Ovary (tissue), 3 donors: Measurements from ENCODE around the gene KIF9.

Experiments used
- EP300 ChIP-seq: sonication (generic); formaldehyde crosslinking; IDR thresholded peaks from one replicate; pipeline ENCODE4 v1.6.1; 2017; ENCODE audit warnings: antibody characterized with exemption
- POLR2A ChIP-seq: fragments of 450-650 bp; IDR thresholded peaks from one replicate; pipeline ENCODE4 v1.6.1; 2017; ENCODE audit warnings: antibody characterized with exemption, mild to moderate bottlenecking, moderate library complexity
- TF ChIP-seq, protein P1 (sequence below), 3 donors: fragments of 450-650 bp in 2 of 3; fragments of 200-600 bp in 1 of 3; IDR thresholded peaks; one replicate each; pipeline versions ENCODE4 v1.5.1 to v1.8.0; 2016 to 2022; ENCODE audit warnings: antibody characterized with exemption in 3 of 3, mild to moderate bottlenecking in 1 of 3
- donor health status: DM: no; HTN: no; CAD: no.

DNA sequence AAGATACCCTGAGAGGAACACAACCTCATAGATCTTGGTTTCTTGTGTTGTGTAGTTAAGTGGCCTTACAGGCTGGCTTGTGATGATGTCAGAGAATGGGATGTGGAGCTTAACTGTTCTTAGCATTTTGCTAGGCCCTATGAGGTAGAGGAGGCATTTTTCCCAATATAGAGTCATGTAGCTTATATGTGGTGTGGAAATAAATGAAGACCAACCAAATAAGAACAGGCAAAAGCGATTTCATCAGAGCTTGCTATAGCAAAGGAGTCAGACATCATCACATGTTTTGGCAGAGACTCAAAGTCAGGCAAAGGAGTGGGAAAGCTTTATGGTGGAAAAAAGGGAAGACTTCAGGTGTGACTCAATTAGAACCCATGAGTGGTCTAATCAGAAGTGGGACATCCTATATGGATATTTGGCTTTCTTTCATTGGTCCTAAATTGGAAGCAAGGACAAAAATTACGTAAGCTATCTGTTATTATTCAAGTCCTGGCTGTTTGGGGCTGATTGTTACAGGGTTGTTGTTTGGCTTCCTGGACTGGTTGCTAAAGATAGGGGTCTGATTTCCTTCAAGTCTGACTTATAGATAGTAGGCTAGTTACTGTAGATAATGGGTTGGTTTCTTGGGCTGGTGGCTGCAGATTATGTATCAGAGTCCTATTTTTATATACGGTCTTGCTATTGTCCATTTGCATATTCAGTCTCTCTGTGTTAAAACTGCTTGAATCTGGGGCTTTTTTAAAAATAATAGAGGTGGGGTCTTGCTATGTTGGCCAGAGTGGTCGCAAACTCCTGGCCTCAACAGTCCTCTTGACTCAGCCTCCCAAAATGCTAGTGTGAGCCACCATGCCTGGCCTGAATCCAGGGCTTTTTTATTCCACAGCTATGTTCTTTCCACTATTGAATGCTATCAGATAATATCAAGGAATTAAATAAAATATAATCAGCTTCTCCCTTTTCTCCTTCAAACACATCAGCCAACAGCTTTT is 88.4 kb downstream of the KIF9 start:
- TF ChIP-seq, protein P1, sequence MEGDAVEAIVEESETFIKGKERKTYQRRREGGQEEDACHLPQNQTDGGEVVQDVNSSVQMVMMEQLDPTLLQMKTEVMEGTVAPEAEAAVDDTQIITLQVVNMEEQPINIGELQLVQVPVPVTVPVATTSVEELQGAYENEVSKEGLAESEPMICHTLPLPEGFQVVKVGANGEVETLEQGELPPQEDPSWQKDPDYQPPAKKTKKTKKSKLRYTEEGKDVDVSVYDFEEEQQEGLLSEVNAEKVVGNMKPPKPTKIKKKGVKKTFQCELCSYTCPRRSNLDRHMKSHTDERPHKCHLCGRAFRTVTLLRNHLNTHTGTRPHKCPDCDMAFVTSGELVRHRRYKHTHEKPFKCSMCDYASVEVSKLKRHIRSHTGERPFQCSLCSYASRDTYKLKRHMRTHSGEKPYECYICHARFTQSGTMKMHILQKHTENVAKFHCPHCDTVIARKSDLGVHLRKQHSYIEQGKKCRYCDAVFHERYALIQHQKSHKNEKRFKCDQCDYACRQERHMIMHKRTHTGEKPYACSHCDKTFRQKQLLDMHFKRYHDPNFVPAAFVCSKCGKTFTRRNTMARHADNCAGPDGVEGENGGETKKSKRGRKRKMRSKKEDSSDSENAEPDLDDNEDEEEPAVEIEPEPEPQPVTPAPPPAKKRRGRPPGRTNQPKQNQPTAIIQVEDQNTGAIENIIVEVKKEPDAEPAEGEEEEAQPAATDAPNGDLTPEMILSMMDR (IDR thresholded peaks at IDR 0.05): no peak
- no peak for TF ChIP-seq POLR2A
- TF ChIP-seq EP300: no peak
